GM12892 (cell line): Measurements from ENCODE around the gene SSBP3.
A peak's percentile ranks its signal among the peaks of the same experiment; 100 is the strongest.

Source experiments
- DNase-seq: peaks from one replicate; pipeline ENCODE4 v3.0.0; 2011; ENCODE audit not compliant: insufficient read length
- FAIRE-seq: peaks from 2 replicates; lab custom pipeline; 2011; peaks lifted over from hg19 to GRCh38; lab: Jason Lieb, UNC
- POLR2A ChIP-seq: IDR thresholded peaks from 2 replicates; pipeline ENCODE4 v1.6.1; 2011; ENCODE audit warnings: low read depth, low read length, control low read depth
- POLR2AphosphoS5 ChIP-seq: IDR thresholded peaks from 2 replicates; pipeline ENCODE4 v1.6.1; 2011; ENCODE audit warnings: low read depth, low read length, control low read depth
- TAF1 ChIP-seq: IDR thresholded peaks from 2 replicates; pipeline ENCODE4 v1.6.1; 2011; ENCODE audit warnings: low read depth, mild to moderate bottlenecking, control low read depth, low read length, borderline replicate concordance

SSBP3 gene

GRCh38 chr1:54374766-54375165, 31.4 kb downstream of the SSBP3 start:
- FAIRE-seq, result no peak
- no peak for DNase-seq
- TF ChIP-seq TAF1, result no peak
- TF ChIP-seq POLR2A, result no peak
- TF ChIP-seq POLR2AphosphoS5, result no peak

GRCh38 chr1:54372978-54373377, 33.2 kb downstream of the SSBP3 start:
- TF ChIP-seq POLR2AphosphoS5 (no peak), TAF1 (no peak), POLR2A (no peak)
- FAIRE-seq, result peak; percentile 71
- peak; percentile 29 for DNase-seq

- FAIRE-seq (peak; percentile 57), DNase-seq (no peak)
- no peak for TF ChIP-seq TAF1
- TF ChIP-seq POLR2A, result no peak
- no peak for TF ChIP-seq POLR2AphosphoS5
These were observed 34.3 kb downstream of the SSBP3 start for GRCh38 chr1:54371942-54372275.

GRCh38 chr1:54371038-54371941, 34.9 kb downstream of the SSBP3 start:
- FAIRE-seq (no peak), DNase-seq (no peak)
- no peak for TF ChIP-seq POLR2AphosphoS5
- TF ChIP-seq TAF1, result no peak
- no peak for TF ChIP-seq POLR2A

GRCh38 chr1:54370287-54370989, 35.8 kb downstream of the SSBP3 start:
- DNase-seq (no peak), FAIRE-seq (no peak)
- TF ChIP-seq POLR2A (no peak), TAF1 (no peak), POLR2AphosphoS5 (no peak)

GRCh38 chr1:54367613-54368012, 38.6 kb downstream of the SSBP3 start:
- FAIRE-seq, result no peak

GRCh38 chr1:54365847-54366246, 40.3 kb downstream of the SSBP3 start:
- TF ChIP-seq POLR2AphosphoS5, result no peak
- TF ChIP-seq TAF1, result no peak
- TF ChIP-seq POLR2A, result no peak
- FAIRE-seq (no peak), DNase-seq (no peak)

More at GRCh38 chr1:54367613-54368012, 38.6 kb downstream of the SSBP3 start:
- no peak for DNase-seq
- TF ChIP-seq POLR2A (no peak), TAF1 (no peak), POLR2AphosphoS5 (no peak)

- TF ChIP-seq POLR2A, result no peak
- no peak for TF ChIP-seq POLR2AphosphoS5
- TF ChIP-seq TAF1, result no peak
- FAIRE-seq (no peak), DNase-seq (no peak)
These were observed 40.8 kb downstream of the SSBP3 start for GRCh38 chr1:54365398-54365797.

- TF ChIP-seq POLR2A (no peak), POLR2AphosphoS5 (no peak), TAF1 (no peak)
- DNase-seq (no peak), FAIRE-seq (no peak)
These were observed 41.2 kb downstream of the SSBP3 start for GRCh38 chr1:54364995-54365394.

- DNase-seq, result no peak
- peak; percentile 64 for FAIRE-seq
- TF ChIP-seq POLR2AphosphoS5 (no peak), TAF1 (no peak), POLR2A (no peak)
These were observed 41.6 kb downstream of the SSBP3 start for GRCh38 chr1:54364582-54364981.

- no peak for DNase-seq
- TF ChIP-seq TAF1 (no peak), POLR2A (no peak), POLR2AphosphoS5 (no peak)
- no peak for FAIRE-seq
These were observed 42.3 kb downstream of the SSBP3 start for GRCh38 chr1:54363925-54364324.
